Measurements from ENCODE around the gene FAM241A.
"Not testable (repeated sequence)": the region's sequence is repeated elsewhere in the genome, so short reads cannot be mapped to it uniquely, and the experiment has no call there.

Gene FAM241A

DNA sequence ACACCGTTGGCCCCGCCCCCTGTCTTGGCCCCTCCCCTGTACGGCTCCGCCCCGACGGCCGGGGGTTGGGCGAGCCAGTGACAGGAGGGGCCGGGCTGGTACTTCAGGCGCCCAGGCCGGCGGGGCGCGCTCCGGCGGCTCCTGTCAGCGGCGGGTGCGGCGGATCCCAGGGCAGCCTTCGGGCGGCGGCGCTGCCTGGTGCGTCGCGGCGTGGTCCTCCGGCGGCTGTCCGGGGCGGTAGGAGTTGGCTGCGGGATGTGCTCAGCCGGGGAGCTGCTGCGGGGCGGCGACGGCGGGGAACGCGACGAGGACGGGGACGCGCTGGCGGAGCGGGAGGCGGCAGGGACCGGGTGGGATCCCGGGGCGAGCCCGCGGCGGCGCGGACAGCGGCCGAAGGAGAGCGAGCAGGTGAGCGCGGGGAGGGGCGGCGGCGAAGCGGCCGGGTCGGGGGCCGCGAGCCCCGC is at the start of gene FAM241A:
TSS of gene FAM241A (plus strand) at position 129 of the 464 bp plus-strand sequence. CDS start at position 256, 127 bp downstream.
- peak; percentile 81 to 84 for DNase-seq (ENCODE audit: low read depth in 2 of 2)

DNA sequence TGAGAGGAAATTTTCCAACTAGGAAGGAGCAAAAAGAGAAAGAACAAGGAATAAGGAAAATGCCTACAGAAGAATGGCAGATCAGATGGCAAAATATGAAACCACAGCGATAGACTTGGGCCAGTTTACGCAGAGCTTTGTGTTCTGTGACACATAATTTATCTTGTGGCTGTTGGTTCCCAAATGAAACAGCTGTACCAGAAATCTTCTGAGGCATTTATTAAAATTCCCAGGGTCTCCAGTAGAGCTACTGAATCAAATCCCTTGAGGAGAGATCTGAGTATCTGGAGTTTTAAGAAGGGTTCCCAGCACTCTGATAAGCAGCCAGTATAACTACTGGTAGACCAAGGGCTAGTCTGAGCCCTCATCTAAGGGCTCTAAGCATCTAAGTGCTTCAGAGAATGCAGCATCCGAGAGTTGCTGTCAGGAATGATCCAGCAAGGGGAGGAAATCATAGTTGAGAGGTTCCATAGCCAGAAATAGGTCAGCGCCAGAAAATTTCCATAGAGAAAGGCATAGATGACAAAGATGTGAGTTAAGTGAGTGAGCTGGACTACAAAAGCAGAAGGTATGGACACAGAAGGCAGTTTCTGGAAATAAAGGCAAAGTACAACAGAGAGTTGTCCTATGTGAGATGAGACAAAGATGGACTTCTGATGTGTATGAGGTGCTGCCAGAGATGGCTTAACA is 46.3 kb upstream of the FAM241A start:
- DNase-seq (ENCODE audit: low read depth in 2 of 2): no peak

DNA sequence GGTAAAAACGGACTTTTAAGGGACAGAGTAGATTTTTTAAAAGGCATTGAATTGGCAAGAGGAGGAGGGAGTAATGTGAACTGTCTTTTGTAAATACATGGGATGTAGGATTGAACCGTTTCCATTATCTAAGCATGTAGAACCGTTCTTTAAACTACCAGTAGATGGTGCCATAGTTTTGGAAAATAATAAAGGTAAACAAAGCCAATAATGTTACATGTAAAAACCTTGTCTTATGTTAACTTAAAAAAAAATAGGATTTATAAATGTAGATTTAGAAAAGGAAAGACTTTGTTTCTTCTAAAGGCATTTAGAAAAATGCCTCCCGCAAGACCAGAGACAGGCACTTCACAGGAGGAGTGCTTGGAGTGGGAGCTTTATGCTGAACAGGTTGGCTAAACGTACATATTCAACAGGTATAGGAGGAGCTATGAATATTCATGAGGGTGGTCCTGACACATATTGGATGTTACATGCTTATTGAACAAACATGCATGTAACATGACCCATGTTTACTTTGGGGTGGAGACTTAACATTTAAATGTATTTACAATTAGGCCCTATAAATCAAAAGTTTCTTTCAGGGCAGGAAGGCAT is 45.5 kb upstream of the FAM241A start:
- no peak for DNase-seq (ENCODE audit: low read depth in 2 of 2)

DNA sequence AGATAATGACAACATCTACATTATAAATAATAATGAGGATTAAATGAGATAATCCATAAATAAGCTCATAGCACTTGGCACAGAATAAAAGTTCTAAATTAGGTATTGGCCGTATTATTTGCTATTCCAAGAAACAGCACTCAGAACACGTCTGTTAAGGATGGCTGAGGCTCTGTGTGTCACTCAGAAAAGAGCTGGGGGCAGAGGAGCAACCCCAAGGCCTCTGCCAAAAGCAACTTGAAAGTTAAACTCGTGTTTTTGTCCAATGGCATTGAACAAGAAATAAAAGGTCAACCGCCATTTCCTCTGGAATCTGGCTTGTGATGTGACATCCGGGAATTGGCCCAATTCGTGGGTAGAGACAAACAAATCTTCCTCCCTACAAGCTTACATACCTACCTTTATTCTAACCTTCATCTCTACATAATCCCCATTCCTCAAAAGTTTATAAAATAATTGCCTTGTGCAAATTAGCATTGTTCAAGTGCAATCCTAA is 42.3 kb upstream of the FAM241A start:
- no peak for DNase-seq (ENCODE audit: low read depth in 2 of 2)

DNA sequence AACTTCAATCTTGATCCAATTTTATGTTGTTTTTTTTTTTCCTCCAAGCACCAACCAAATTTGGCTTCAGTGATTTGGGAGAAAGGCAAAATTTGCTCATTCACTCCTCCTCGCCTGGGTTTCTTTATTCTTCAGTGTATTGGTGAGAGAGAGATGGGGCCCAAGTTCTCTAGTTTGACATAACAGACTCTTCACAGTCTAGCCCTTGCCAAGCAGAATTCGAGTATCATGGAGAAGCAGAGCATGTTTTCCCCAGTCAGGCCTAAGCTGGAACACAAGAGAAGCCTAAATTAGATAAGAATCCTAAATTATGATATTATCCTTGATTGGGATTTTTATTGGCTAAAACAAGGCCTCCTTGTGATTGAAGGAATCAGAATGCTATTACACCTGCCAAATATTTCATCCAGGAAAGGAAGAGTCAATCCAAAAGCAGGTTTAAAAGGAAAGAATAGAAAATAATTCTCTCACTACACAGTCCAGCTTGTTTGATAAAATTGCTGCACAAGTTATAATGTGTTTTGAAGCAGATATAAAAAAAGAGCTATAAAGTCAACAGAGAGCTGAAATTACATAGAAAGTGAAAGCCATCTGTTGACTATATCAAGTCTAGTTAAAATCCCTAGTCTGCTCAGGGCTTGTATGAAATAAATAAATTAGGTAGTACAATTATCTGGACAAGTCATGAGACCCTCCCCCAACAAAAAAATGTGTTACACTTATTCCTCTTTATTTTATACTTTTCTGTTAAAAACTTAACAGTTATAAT is 39.9 kb upstream of the FAM241A start:
- no peak for DNase-seq (ENCODE audit: low read depth in 2 of 2)

DNA sequence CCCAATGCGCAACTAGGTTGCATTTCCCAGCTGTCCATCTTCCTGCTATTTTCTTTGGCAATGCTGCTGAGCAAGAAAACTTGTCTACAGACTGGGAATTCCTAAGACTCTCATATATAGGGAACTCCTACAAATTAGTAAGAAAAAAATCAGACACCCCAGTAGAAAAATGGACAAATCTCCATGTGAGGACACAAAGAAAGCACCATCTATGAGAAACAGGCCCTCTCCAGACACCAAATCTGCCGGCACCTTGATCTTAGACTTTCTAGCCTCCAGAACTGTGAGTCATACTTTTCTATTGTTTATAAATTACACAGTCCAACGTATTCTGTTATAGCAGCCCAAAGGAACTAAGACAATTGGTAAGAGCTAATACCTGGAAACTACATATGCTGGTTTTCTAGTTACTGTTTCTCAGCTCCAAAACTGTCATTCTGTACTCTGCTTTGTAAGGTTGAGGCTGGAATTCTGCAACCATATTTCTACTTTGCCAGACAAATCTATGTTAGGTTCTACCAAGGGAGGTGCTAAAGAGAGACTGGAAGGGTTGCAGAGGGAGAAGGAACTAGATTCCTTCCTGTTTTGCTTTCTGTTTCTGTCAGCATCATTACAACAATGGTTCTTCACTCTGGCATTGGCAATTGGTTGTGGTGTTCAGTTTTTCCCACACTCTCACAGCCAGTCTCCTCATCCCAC is 35.7 kb upstream of the FAM241A start:
- no peak for DNase-seq (ENCODE audit: low read depth in 2 of 2)

DNA sequence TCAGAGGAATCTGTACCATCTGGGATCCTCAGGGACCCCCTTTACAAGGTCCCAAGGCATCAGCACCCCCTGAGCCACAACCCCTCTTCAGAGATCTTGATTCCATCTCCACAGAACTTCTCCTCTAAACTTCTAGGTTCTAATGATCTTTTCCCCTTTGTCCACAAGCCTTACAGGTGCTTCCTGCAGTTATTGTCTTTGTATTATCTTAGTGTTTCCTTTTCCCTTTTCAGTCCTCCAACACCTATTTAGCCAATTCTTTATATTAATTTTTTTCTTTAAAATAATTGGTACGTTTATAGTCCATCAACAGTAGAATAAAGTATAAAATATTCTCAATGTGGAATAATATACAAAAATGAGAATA is 35.2 kb upstream of the FAM241A start:
- no peak for DNase-seq (ENCODE audit: low read depth in 2 of 2)

DNA sequence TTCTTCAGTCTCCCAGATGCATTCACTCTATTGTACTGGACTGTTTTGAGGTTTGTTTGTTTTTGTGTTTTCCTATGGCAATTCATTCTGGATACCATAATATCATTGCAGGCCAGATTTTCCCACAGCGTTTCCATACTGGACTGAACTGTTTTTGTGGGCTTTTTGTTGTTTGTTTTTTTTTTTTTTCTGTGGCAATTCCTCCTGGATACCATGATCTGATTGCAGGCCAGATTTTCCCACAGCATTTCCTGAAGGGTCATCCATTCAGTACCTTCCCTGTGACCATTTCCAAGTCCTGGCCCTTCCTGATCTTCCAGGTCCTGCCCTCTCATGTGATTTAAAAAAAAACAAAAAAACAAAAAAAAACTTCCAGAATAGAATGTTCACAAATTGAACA is 33.9 kb upstream of the FAM241A start:
- DNase-seq (ENCODE audit: low read depth in 2 of 2): no peak

DNA sequence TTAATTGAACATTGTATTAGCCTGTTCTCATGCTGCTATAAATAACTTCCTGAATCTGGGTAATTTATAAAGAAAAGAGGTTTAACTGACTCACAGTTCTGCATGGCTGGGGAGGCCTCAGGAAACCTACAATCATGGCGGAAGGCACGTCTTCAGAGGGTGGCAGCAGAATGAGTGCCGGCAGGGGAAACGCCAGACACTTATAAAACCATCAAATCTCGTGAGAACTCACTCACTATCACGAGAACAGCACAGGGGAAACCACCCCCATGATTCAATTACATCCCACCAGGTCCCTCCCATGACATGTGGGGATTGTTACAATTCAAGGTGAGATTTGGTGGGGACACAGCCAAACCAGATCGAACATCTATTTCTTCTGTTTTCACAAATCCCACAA is 33.2 kb upstream of the FAM241A start:
- DNase-seq (ENCODE audit: low read depth in 2 of 2): not testable (repeated sequence)

DNA sequence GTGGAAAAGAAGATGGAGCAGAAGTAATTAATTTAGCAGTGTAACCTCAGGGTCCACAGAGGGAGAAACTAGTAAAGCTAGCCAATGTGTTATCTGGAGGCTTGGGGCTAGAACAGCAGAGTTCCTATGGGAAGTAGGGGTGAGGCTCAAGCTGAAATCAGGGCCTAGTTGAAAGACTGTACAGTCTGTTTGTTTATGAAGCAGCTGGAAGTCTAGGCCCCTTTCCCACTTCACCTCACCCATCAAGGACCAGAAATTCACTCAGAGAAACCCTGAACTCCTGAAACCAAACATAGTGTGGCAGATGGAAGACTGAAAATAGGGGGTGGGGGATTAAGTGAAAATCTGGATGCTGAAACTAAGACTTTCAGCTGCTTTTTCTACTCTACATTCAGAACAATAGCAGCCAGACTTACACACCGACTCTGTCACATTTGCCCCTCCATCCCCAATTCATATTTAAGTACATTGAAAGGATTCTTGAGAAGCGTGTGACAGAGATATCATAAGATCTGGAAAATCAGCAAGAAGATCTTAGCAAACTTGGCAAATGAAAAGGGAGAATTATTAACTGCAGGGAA is 32.6 kb upstream of the FAM241A start:
- no peak for DNase-seq (ENCODE audit: low read depth in 2 of 2)

DNA sequence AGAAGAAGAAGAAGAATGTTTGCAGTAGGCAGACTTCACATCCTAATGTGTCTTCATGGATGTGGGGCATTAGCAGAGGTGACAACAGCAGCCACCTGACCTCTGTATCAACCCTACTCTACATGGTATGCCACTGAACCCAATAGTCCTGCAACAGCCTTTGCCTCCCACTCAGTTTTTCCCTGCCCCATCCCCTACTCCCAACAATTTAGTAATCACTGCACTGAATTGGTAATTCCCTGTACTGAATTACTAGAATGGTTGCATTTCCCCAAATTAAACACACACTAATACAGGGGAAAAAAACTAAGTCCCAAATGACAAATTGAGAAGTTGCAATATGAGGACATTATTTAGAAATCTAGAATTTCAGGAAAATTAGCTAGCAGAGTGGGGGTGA is 31.4 kb upstream of the FAM241A start:
- DNase-seq (ENCODE audit: low read depth in 2 of 2): no peak

DNA sequence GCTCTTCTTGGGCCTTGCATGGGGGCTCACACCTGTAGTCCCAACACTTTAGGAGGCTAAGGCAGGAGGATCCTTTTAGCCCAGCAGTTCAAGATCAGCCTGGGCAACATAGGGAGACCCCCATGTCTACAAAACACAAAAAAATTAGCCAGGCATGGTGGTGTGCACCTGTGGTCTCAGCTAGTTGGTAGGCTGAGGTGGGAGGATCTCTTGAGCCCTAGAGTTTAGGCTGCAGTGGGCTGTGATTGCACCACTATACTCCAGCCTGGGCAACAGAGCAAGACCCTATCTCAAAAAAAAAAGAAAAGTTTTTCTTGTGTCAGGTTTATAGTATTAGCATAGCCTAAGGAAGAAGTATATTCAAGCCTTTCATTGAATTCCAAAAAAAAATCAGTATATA is 30.8 kb upstream of the FAM241A start:
- DNase-seq (ENCODE audit: low read depth in 2 of 2): no peak

DNA sequence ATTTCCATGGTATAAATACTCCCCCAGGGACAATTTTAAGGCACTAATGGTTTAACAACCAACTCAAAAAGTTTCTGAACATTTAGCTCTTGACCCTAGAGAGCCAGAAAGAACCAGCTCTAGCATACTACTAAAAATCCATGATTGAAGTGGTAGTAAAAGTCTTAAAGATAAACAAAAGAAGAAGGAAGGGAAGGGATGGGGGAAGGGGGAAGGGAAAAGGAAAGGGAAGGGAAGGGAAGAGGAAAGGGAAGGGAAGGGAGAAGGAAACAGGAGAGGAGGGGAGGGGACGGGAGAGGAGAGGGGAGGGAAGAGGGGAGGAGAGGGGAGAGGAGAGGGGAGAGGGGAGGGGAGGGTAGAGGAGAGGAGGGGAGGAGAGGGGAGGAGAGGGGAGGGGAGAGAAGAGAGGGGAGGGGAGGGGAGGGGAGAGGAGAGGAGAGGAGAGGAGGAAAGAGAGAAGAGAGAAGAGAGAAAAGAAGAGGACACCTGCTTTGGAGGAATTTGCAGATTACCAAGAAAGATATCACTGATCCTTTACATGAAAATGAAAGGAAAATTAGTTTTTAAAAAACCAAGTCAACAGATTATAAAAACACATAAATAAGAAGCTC is 26.4 kb upstream of the FAM241A start:
- no peak for DNase-seq (ENCODE audit: low read depth in 2 of 2)

DNA sequence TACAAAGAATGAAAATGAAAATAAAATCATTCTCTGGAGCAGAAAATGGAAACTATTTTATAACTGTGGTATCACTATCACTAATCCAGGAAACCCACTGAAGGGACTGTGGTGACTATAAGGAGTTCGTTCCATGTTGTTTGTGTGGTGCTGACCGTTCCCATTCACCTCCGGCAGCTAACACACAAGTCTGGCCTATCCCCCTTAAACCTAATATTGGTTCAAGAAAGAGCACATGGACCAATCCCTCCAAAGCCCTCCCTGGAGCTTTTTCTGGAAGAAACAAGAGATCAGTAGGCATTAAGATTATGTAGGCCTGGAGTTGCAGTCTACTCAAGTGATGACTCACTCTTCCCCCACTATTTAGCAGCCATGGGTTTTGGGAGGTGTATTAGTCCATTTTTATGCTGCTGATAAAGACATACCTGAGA is 25.9 kb upstream of the FAM241A start:
- no peak for DNase-seq (ENCODE audit: low read depth in 2 of 2)

DNA sequence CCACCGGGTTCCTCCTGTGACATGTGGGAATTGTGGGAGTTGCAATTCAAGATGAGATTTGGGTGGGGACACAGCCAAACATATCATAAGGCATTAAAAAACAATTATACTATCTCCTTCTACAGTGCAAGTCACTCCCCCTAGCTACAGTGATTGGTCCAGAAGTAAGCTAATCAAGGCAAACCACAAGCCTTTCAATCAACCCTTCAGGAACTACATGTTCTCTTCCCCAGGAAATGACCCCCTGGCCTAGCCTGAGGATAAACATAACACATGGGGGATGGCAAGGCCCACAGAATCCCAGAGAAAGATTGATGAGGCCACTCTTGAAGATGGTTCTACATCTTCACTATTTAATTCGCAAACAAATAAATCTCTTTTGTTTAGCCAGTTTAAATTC is 25.2 kb upstream of the FAM241A start:
- DNase-seq (ENCODE audit: low read depth in 2 of 2): no peak

DNA sequence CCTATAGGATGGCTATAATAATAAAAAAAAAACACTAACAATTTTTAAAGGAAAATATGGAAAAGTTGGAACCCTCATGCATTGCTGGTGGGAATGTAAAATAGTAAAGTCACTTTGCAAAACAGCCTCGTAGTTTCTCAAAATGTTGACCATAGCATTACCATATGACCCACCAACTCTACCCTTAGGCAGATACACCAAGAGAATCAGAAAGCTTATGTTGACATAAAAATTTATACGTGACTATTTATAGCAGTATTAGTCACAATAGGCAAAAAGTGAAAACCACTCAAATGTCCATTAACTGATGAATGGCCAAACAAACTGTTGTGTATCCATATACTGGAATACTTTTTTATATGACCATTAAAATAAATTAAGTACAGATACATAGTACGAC is 19.8 kb upstream of the FAM241A start:
- no peak for DNase-seq (ENCODE audit: low read depth in 2 of 2)

DNA sequence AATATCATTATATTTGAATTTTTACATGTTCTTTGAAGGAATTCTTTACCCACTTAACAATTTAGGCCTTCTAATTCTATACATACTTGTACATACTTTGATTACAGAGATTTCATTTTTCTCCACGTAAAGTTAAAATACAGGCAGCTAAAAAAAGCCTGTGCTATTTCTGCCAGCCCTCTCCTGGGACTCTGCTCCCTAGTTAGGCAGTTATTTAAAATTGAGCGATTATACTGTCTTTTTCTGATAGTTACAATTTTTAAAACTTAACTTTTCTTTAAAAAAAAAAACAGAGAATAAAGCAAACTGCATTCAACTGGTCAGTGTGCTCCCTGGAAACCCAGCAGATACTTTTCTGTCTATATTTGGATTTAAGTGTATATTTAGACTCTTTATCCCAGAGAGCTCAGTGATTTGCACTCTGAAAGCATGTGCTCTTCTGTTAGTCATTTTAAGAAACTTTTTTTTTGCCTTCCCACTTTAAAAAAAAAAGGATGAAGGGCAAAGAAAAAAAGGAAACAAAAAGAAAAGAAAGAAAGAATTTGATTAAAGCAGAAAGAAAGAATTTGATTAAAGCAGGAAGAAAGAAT is 18.1 kb upstream of the FAM241A start:
- no peak for DNase-seq (ENCODE audit: low read depth in 2 of 2)

DNA sequence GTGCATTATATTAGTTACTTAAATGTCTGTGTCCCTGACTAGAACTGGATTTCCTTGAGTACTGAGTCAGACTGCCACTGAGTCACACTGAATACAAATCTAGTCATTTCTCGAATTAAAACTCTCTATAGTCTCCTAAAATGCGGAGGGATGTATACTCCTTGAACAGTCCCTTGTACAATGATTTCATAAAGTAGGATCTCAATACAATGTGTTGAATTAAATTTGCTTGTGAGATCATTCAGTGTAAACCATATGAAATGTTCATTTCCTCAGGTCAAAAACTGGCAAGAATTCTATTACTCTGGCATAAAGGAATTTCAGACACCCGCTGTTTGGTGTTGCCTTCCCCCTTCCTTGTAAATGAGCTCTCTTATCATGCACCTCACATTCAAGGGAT is 17.5 kb upstream of the FAM241A start:
- DNase-seq (ENCODE audit: low read depth in 2 of 2): no peak

DNA sequence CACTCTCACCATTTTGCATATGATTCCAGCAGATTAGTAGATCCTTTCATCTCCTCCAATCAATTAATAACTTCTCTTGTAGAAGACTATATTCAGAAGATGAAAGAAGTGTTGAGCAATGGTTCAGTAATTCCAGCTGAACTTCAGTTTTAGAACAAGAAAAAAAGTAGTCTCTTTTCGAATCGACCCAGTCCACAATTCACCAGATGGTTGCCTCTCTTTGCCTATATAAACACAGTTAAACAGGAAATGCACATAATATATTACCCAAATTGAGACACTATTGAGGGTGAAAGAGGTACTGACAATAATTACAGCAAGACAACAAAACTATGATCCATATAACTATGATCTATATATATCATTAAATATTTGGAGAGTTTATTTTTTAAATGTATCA is 16.8 kb upstream of the FAM241A start:
- DNase-seq (ENCODE audit: low read depth in 2 of 2): no peak

DNA sequence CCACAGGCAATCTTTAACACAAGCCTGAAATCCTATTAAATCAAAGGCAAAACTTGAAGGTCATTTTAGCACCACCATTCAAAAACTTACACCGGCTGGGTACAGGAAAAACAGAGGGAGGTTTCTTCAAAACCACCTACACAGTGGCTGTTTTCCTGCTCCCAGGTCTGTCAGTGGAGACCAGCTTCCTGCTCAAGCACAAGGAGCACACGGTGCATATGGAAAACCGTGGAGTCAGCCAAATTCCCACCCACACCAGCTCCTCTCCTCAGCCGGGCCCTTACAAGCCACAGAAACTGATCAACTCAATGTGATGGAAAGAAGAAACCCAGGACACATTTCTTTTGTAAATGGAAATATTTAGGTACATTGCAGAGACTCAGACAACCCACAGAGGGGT is 14.3 kb upstream of the FAM241A start:
- DNase-seq (ENCODE audit: low read depth in 2 of 2): no peak

DNA sequence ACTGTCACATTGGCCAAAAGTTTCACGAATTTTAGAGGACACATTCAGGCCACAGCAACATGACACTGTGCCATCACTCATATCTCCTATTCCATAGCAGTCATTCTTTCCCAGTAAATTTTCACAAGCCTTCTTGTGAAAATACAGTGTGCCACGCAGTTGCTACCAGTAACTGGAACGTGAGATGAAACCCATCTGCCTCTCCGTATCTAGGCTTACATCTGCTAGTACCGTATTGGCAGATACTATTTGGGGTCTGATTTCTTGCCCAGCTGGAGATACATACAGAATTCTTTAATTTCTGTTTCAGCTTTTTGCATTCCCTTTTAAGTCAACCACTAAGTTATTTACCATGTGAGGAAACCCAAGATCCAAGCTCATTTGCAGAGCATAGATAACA is 8.7 kb upstream of the FAM241A start:
- DNase-seq (ENCODE audit: low read depth in 2 of 2): no peak

Measured in stimulated activated CD8-positive, alpha-beta memory T cell treated with anti-CD3 and anti-CD28 coated beads, Interleukin-7, amount 100 ng/mL, for 4 hours (primary cell).